Brain microvascular endothelial cell (primary cell): ENCODE results near the gene REEP3.
A peak's percentile ranks its signal among the peaks of the same experiment; 100 is the strongest.

Experiments used
- DNase-seq: peaks from one replicate; pipeline ENCODE4 v3.0.0-alpha.2; 2020
- H3K27ac ChIP-seq: fragments of 250-450 bp; sonication (Bioruptor Pico); 2 replicates; pipeline ENCODE4 v1.5.1; 2020; ENCODE audit warnings: mild to moderate bottlenecking, moderate library complexity
- H3K27me3 ChIP-seq: fragments of 250-450 bp; sonication (Bioruptor Pico); replicated peaks from 2 replicates; pipeline ENCODE4 v1.5.1; 2020; ENCODE audit warnings: mild to moderate bottlenecking
- H3K36me3 ChIP-seq: fragments of 250-450 bp; sonication (Bioruptor Pico); replicated peaks from 2 replicates; pipeline ENCODE4 v1.5.1; 2020; ENCODE audit warnings: mild to moderate bottlenecking
- H3K4me3 ChIP-seq: 2 replicates; pipeline ENCODE4 v1.5.1; 2011; ENCODE audit warnings: low read depth, mild to moderate bottlenecking, control low read depth, low read length, moderate library complexity
- in situ Hi-C: cut with HindIII; loops from 2 replicates; pipeline ENCODE4 v1.10.0; 2017; ENCODE audit warnings: low sequenced_read_pairs, low pct_ligation_motif_present
- TF ChIP-seq, protein P1 (sequence below): IDR thresholded peaks from 2 replicates; pipeline ENCODE4 v1.5.1; 2011; ENCODE audit warnings: low read depth, mild to moderate bottlenecking, moderate library complexity, low read length, control low read depth, inconsistent platforms; ENCODE audit errors: missing control alignments

The REEP3 gene

DNA sequence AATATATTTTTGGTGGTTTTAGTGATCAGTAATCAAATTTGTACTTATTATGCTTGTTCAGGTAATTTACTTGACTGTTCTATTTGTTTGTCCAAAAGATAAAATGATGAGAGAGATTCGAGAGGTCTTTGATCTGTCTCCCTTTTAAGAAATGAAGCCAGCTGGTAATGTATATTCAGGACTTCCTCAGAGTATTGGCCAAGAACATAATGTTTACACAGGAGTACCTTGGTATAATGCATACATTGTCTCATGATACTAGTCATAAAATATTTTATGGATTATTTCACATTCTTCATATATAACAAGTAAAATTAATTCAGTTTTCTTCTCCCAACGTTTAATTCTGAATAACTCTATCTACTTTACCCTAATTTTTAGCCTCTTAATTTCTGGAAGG lies 100.9 kb downstream of the REEP3 start:
- H3K27ac ChIP-seq, result no peak overlapping the region
- in situ Hi-C loops, result no loop called here
- H3K4me3 ChIP-seq, result no peak overlapping the region
- H3K27me3 ChIP-seq, result no peaks in the 10 kb centered on the region
- no peak for DNase-seq
- no peaks in the 10 kb centered on the region for H3K36me3 ChIP-seq
- TF ChIP-seq, protein P1, sequence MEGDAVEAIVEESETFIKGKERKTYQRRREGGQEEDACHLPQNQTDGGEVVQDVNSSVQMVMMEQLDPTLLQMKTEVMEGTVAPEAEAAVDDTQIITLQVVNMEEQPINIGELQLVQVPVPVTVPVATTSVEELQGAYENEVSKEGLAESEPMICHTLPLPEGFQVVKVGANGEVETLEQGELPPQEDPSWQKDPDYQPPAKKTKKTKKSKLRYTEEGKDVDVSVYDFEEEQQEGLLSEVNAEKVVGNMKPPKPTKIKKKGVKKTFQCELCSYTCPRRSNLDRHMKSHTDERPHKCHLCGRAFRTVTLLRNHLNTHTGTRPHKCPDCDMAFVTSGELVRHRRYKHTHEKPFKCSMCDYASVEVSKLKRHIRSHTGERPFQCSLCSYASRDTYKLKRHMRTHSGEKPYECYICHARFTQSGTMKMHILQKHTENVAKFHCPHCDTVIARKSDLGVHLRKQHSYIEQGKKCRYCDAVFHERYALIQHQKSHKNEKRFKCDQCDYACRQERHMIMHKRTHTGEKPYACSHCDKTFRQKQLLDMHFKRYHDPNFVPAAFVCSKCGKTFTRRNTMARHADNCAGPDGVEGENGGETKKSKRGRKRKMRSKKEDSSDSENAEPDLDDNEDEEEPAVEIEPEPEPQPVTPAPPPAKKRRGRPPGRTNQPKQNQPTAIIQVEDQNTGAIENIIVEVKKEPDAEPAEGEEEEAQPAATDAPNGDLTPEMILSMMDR, result no peak

DNA sequence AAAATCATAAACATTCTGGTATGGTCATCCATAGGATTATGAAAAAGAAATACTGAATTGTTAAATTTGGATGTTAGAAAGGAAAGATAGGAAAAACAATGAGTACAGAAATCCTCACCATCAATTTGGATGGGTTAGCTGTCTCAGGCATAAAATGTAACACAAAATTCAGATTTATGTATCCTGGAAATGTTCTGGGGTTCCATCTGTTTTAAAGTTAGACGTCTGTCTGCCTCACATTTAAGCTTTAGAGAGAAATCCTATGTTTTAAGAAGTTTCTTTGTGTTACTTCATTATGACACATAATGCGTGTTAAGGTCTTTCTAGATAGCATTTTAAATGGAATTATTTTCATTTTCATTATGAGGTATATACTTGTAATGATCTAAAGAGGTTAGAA lies 103.5 kb downstream of the REEP3 start:
- Histone ChIP-seq H3K4me3 (no peak overlapping the region), H3K27ac (no peak overlapping the region), H3K36me3 (no peaks in the 10 kb centered on the region), H3K27me3 (no peaks in the 10 kb centered on the region)
- DNase-seq, result no peak
- in situ Hi-C loops, result no loop called here
- TF ChIP-seq, protein P1, result no peak

DNA sequence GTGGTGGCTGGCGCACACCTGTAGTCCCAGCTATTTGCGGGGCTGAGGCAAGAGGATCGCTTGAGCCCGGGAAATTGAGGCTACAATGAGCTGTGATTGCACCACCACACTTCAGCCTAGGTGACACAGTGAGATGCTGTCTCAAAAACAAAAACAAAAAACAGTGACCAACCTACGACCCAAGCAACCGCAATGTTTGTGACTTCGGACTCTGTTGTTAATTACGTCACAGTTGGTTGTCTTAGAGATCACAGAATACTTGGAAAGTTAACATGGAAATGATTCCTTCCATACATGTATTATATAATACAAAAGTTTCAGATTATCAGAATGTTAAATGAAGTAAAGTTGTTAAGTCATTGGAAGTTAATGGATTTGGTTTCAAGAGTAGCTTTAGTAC lies 106.2 kb downstream of the REEP3 start:
- H3K27me3 ChIP-seq, result no peaks in the 10 kb centered on the region
- no peak for DNase-seq
- H3K36me3 ChIP-seq, result no peaks in the 10 kb centered on the region
- TF ChIP-seq, protein P1, result no peak
- in situ Hi-C loops, result no loop called here
- H3K27ac ChIP-seq, result no peak overlapping the region
- no peak overlapping the region for H3K4me3 ChIP-seq

DNA sequence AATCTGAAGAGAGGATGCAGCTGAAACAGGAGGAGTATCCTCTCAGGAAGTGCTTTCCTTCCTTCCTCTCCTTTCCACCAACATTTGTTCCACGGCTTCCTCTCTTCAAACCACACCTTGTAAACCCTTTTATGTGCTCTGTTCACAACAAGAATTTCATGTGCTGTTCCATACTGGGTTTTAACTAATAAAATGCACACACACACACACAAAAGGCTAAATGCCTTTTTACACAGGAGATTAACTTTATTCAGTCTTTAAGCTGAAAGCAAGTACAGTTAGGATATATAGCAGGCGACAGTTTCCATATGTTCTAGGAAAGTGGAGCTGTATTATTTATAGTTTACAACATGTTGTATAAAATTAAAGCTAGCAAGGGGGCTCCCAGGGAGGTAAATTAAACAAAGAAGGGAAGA lies 106.7 kb downstream of the REEP3 start:
- Histone ChIP-seq H3K27me3 (no peaks in the 10 kb centered on the region), H3K4me3 (no peak overlapping the region), H3K27ac (peak overlapping the region; percentile 99), H3K36me3 (no peaks in the 10 kb centered on the region)
- in situ Hi-C loops, result no loop called here
- DNase-seq, result no peak
- TF ChIP-seq, protein P1, result no peak

DNA sequence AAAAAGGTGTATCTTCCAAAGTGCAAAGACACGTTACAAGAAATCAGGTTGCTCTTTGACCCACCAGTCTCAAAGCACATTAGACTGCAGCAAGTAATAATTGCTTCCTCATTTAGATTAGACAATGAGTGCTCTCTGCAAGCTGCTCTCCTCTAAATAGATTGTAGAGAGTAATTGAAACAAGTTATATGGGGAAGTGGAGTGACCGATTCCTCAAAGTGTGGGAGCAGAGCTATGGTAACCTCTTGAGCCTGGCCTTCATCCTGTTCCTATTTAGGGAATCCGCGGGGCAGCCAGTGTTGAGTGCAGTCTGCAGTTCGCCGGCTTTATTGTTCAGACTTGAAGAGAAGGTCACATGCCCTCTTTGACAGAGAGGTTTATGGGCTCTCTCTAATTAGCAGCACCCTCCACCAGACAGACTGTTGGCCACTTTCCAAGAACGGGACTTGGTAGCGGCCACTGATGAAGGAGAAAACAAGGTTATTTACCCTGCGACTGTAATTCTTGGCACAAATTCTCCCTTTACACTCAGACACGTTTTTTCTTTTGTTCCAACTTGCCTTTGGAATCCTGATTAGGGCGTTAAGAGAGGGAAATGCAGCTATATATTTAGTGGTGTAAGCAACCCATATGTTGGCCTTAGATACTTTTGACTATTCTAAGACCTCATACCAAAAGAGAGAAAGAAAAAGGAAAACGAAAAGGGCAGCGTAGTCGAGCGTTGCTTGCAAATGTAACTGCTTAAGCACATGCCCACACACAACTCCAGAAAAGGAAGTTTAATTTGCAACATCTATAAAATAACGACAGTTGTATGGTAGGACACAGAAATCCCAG lies 107.5 kb downstream of the REEP3 start:
- peak; percentile 28 for DNase-seq
- peak overlapping the region; percentile 99 for H3K27ac ChIP-seq
- H3K36me3 ChIP-seq, result no peaks in the 10 kb centered on the region
- in situ Hi-C loops, result no loop called here
- peak overlapping the region; percentile 10 for H3K4me3 ChIP-seq
- TF ChIP-seq, protein P1, result no peak
- no peaks in the 10 kb centered on the region for H3K27me3 ChIP-seq
